NCI-H1436 treated with DMSO at 0.1 percent for 48 hours (cell line): Measurements from ENCODE around the gene RPL31.

Experiments
- DNase-seq: peaks from one replicate; lab custom pipeline; 2025; lab: John Stamatoyannopoulos, UW

RPL31 gene

DNA sequence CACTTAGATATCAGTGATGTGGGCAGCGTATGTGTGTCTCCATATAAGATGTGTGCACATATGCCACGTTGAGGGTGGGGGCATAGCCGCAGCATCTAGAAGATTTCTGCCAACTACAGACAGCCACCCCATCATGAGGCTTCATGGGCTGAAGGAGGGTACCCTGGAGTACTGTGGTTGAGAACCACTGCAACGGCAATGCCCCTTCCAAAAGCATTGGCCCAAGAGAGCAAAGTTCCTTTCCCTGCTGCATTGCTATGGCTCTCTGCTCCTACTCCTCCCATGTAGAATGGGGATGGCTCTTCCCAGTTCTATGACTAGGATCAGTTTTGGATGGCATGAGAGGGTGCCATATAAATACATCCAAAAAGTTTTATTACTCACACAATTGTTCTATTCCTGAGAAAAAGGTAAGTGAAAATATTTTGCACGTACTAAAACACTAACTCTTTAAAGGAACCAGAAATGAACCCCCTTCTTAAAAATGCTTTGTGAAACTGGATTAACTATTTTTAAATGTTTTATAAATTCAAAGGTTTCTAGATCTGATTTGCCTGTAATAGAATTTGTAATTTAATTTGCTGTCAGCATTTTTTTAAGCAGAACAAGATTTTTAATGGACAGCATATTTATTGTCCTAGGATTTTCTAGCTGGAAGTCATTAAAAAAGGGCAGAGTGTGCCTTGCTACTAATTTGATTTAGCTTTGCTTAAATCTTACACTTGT lies 4.4 kb upstream of the RPL31 start:
- DNase-seq, result no peak

DNA sequence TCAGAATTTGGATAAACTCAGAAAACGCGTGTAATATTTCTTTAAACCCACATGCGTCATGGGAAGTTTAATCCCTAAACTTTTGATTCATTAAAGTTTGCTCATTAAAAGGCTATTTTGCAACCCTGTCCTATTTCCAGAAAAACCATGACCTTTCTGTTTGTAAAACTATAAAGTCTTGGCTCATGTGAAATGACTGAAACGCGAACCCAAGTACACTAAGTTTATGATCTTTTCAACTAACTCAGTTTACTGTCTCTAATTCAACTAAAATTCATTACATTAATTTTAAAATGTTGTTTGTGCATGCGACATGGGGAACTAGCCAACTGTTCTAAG lies 3.9 kb upstream of the RPL31 start:
- no peak for DNase-seq

GRCh38 chr2:100999995-101000394 lies 2.1 kb upstream of the RPL31 start:
- DNase-seq, result no peak

- DNase-seq, result no peak
These were observed 631 bp downstream of the RPL31 start for GRCh38 chr2:101002562-101003277.

- no peak for DNase-seq
These were observed 1.2 kb downstream of the RPL31 start for GRCh38 chr2:101003278-101003775.

DNA sequence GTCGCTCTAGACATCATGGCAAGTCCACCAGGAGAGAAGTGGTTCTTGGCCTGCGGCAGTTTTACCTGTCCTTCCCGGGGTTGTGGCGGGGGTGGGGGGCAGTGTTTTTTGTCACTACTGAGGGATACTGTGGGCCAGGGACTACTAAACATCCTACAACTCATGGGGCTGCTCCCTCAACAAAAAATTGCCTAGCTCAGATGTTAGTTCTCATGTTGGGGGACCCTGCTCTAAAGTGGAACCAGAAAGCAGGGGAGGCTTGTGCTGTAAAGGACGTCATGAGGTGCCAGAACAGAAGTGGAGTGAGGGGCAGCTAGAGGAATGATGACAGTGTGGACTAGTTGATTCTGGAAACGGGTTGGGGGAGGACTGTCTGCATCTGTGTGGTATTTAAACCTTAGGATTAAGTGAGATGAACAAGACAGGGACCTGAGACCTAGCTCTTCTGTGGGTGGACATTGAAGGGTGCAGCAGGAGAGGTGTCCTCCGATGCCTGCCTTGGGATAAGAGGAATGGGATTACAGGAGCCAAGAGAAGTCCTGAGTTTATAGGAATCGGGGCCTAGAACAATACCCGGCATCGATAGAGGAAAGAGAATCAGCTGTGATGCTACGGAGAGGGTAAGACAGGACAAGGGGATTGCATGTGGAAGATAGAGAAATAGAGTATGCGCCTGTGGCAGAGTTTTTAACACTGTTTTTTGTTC lies 2.7 kb downstream of the RPL31 start:
- DNase-seq, result no peak

DNA sequence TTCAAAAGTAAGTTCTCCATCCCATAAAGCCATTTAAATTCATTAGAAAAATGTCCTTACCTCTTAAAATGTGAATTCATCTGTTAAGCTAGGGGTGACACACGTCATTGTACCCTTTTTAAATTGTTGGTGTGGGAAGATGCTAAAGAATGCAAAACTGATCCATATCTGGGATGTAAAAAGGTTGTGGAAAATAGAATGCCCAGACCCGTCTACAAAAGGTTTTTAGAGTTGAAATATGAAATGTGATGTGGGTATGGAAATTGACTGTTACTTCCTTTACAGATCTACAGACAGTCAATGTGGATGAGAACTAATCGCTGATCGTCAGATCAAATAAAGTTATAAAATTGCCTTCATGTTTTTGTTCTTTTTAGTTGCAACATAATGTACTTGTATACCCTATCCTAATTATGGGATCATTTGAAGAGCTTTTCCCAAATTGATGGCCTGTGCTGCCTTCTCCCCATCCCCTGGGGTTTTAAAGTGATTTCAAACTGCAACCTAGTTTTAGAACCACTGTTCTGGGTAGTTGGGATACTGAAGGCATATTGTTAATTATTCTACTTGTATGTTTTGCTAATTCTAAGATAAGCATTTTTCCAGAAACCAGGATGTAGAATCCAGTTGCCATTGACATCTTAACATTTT lies 4.1 kb downstream of the RPL31 start:
- DNase-seq, result no peak

DNA sequence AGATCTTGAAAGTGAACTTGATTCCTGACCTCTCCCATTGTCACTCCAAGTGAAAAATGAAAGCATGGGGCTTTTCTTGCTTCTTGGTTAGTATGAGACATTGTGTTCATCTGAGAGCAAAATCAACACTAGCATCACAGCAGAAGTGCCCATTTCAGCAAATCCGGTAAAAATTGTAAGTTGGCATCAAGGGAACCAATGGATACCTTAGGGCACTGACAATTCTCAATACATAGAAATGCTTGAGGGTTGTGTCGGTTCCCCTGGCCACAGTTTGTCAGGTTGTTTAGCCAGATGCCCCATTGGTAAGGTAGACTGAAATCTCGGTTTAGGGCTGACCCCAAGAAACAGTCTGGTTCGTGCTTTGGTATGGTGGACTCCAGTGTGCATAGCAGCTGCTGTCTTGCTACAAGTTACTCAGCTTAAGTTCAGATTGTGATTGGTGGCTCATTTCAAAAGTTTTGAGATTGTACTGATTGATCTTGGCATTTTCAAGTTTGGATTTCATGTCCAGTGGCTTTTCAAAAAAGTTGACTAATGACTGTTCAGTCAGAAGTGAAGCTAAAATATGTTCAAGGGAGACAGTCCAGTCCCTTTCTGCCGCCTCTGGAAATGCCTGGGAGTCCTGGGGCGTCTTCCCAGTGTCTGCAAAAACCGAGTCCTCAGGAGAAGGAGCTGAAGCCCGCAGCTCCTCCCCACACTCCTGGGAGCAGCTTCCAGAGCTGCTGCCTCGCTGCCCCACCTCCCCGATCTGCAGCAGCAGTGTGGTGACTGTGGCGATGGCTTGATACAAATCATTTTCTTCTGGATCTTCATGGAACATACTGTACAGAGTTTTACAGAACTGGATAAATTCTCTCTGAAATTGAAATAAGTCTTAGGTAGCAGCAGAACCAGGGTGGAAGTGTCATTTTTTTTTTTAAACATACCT lies 5.6 kb downstream of the RPL31 start:
- DNase-seq, result no peak

DNA sequence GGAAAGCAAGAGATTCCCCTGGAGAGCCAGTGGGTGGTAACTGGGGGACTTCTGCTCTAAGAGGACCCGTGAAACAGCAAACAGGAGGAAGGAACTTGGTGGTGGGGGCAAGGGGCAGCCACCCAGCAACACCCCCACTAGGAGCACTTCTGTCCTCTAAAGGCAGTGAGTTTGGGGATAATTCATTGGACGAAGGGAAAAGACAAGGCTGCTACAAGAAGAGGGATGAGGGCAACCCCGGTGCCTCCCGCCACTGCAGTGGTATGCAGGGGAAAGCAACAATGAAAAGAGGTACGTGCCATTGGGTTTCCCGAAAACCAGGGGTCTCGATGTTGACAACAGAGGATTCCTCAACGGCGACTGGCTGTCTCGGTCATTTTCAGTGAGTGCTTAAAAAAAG lies 9.1 kb downstream of the RPL31 start:
- DNase-seq, result no peak

- DNase-seq, result no peak
These were observed 10.1 kb downstream of the RPL31 start for GRCh38 chr2:101012054-101012705.

DNA sequence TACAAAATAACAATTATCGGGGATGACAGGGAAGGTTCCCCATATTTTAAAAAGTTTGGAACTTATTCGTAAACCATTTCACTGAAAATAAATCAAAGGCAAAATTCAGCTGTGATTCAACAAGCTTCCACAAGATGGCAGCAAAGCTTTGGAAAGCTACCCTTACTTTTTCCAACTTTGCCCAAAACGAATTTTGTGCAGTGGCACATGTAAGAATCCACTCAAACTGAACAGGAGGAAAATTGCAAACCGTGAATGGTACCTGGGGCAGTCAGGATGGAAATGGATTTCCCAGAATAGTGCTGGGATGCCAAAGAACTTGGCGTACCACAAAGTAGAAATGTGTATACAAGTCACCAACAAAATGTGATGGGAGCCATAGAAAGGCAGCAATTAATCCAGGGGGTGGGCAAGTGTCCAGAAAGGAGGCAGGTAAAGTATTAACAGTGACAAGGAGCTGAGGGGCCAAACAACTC lies 10.7 kb downstream of the RPL31 start:
- DNase-seq, result no peak

DNA sequence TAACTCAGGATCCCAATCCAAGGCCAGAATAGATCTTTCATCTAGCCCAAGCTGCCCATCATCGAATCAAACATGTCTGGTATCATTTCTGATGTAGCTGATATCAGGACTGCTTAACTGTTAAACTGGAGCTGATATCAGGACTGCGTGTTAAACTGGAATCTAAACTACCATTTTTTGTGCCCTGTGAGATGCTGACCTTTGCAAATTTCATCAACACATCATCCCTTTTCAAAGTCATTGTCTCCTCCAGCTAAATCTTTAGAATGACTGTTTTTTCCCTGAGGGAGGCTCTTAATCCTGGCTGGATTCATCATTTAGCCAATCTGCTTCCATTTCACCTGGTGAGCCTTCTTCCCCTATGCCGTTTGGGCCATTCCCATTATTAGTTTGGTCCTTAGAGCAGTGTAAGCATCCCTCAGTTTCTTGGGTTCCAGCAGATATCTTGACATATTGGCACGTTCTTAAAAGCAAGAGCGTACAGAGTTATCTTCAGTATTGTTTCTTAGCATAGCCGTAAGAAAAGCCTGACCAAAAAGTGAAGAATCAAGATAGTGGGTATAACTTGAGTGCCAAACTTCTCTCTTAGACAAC lies 12.3 kb downstream of the RPL31 start:
- DNase-seq, result no peak

GRCh38 chr2:101017371-101017770 lies 15.3 kb downstream of the RPL31 start:
- DNase-seq, result no peak

DNA sequence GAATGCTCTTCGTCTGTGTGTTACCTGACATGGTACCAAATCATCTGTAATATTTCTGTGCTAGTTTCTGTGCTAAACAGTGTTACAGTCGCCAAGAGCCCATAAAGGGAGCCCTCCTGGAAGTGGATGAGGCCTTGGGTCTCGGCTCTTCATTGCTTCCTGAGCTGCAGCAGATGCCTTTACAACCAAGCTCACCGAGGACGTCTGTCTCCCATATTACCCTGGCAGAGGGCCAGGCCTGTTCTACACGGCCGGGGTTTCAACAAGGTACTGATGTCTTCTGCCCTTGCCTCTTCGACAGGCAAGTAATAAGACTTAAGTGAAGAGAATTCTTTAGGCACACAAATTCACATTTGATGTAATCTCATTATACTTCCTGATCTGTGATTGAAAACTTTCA lies 16.8 kb downstream of the RPL31 start:
- no peak for DNase-seq

DNA sequence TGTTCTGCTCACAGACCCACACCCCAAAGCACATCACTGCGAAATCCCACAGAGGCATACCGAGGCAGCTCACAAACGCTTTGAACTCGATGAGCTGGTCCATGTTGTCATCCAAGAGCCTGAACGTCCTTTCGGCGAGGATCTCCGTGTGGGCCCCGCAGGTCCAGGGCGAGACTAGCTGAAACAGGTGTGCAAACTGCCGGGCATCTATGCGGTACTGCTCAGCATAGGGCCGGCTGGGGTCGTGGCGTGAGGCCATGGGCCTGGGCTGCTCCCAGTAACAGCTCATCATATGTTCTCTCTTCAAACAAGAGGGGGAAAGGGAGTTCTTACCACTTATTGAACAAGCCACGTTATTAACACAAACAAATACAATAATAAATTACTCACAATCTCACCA lies 20.1 kb downstream of the RPL31 start:
- no peak for DNase-seq

DNA sequence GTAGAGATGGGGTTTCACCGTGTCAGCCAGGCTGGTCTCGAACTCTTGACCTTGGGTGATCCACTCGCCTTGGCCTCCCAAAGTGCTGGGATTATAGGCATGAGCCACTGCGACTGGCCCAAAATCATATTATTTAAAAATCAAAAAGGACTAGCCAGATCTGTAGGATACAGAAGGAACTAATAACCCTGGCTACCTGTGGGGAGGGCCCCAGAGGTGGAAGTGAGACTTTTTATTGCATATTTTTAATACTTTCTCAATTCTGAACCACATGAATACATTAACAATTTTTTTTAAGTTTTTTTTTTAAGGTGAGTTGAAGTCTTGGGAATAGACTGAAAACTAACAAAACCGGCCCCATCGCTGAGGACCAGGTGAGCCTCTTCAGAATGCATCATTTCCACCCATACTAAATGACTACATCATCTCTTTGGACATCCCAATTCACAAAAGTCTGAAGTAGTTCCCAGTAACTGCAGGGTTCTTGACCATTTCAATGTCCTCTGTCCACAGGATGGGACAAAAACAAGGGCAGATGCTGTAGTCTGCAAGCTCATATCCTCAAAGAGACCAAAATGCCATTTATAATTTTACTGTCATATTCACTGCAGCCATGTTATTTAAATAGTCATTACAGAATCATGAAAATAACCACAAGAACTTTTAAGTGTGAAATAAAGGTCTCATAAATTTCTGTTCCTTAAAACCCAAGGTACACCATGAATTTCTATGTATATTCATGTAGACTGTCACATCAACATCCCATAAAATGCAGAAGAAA lies 21.4 kb downstream of the RPL31 start:
- no peak for DNase-seq

- no peak for DNase-seq
These were observed 23.5 kb downstream of the RPL31 start for GRCh38 chr2:101025561-101025960.

DNA sequence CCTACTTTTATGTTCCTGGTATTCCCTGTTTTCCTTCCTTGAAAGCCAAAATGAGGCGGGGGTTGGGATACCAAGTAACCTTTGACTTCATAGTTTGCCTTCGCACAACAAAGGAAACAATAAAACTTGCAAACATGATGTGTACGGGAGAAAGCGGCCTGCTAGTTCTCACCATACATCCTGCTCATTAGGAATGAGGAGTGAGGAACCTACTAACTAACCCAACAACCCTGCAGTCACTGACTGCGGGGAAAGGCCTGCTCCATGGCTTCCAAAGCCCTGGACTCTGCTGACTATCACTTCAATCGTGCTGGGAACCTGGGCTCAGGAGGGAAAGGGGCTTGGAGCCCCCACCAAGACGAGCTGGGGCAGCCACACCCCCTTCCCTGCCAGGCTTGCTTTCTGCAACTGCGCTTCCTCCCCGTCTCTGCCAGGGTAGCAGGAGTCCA lies 24.2 kb downstream of the RPL31 start:
- DNase-seq, result no peak

- DNase-seq, result no peak
These were observed 24.9 kb downstream of the RPL31 start for GRCh38 chr2:101026923-101027469.
